Adrenal gland (tissue), 12 donors: Measurements from ENCODE around the gene TLE5. TPM values are rescaled to one million over a fixed set of nuclear protein-coding genes. Genes with fewer than 3 reads are reported as not detected.

Experiments
- DNase-seq, 7 donors: peaks; one replicate each; pipeline ENCODE4 v3.0.0-alpha.2; 2019 to 2020
- H3K27ac ChIP-seq, 5 donors: fragments of 200-600 bp; sonication (generic) in 4 of 5; 1 replicate in 3 of 5; 2 replicates in 2 of 5; pipeline versions ENCODE4 v1.5.1 to v1.8.0; 2016 to 2020; ENCODE audit warnings: mild to moderate bottlenecking in 1 of 5
- H3K27me3 ChIP-seq: fragments of 200-600 bp; 2 replicates; pipeline ENCODE4 v1.8.0; 2021
- H3K36me3 ChIP-seq, 2 donors: fragments of 200-600 bp; replicated peaks in 1 of 2; 1 replicate in 1 of 2; 2 replicates in 1 of 2; pipeline versions ENCODE4 v1.5.1 to v1.8.0; 2018 to 2022
- H3K4me1 ChIP-seq, 2 donors: fragments of 200-600 bp; replicated peaks in 1 of 2; 1 replicate in 1 of 2; 2 replicates in 1 of 2; pipeline versions ENCODE4 v1.5.1 to v1.8.0; 2018 to 2021
- H3K4me3 ChIP-seq, 4 donors: fragments of 200-600 bp; sonication (generic) in 3 of 4; one replicate each; pipeline ENCODE4 v1.5.1; 2016 to 2018
- H3K9me3 ChIP-seq, 3 donors: fragments of 200-600 bp; sonication (generic) in 1 of 3; replicated peaks in 1 of 3; 1 replicate in 2 of 3; 2 replicates in 1 of 3; pipeline versions ENCODE4 v1.5.1 to v1.8.0; 2016 to 2021
- POLR2A ChIP-seq, 2 donors: fragments of 450-650 bp; IDR thresholded peaks; one replicate each; pipeline ENCODE4 v1.6.1; 2017; ENCODE audit warnings: antibody characterized with exemption in 2 of 2, mild to moderate bottlenecking in 2 of 2, moderate library complexity in 1 of 2
- WGBS, 4 donors: extraction: QIAGEN DNeasy Blood & Tissue Kit in 2 of 4; methylation state at CpG; one replicate each; pipeline versions ENCODE4 v1.1.5 to v1.1.7; 2013 to 2017; 5-methylcytosine and 5-hydroxymethylcytosine counted together
- intact Hi-C, 2 donors: fragments of 100-400 bp; cut with DNase I; formaldehyde crosslinking; loops; one replicate each; pipeline versions ENCODE4 v1.14.1 to v1.15.0; 2022 to 2023
- polyA plus RNA-seq, 3 donors: library from polyadenylated mRNA; stranded (reverse); fragments of 200-250 nt in 2 of 3; fragments of 350-450 nt in 1 of 3; fragmentation: Illumina TruSeq in 1 of 3; extraction: RNeasy Lipid Tissue Mini Kit (QIAGEN cat#74804) in 1 of 3; gene quantifications; one replicate each; pipeline ENCODE4 v1.2.3, GENCODE V29; 2013 to 2014
- total RNA-seq, 9 donors: library from RNA; depleted of rRNA in 4 of 9; stranded (reverse); fragments of >200 nt in 4 of 9; fragments of 120-200 nt in 1 of 9; fragmentation: NEBNext Ultra II Directional in 1 of 9; extraction: Animal tissue kit (Norgen Biotek cat#: 25700) in 1 of 9; gene quantifications; one replicate each; pipeline versions ENCODE4 v1.1.0 to v1.2.4, GENCODE V29; 2013 to 2023
- TF ChIP-seq, protein P1 (sequence below), 6 experiments: fragments of 450-650 bp in 4 of 6; fragments of 200-600 bp in 2 of 6; sonication (generic) in 1 of 6; IDR thresholded peaks; 1 replicate in 5 of 6; 2 replicates in 1 of 6; pipeline versions ENCODE4 v1.5.1 to v1.8.0; 2016 to 2021; ENCODE audit warnings: antibody characterized with exemption in 6 of 6, mild to moderate bottlenecking in 2 of 6, moderate library complexity in 1 of 6
- donor health status: healthy with polysubstance abuse.
- donor health status: Bipolar disorder and iron deficiency.
- donor health status: DM: yes; HTN: yes; CAD: no.
- donor health status: DM: no; HTN: no; CAD: no.
- donor health status: DM: no; HTN: no; CAD: no.
- donor health status: DM: yes; HTN: yes; CAD: no.

TLE5 gene
- total and polyA plus RNA-seq, 12 donors, result 167 to 2,300 (median 670) TPM

DNA sequence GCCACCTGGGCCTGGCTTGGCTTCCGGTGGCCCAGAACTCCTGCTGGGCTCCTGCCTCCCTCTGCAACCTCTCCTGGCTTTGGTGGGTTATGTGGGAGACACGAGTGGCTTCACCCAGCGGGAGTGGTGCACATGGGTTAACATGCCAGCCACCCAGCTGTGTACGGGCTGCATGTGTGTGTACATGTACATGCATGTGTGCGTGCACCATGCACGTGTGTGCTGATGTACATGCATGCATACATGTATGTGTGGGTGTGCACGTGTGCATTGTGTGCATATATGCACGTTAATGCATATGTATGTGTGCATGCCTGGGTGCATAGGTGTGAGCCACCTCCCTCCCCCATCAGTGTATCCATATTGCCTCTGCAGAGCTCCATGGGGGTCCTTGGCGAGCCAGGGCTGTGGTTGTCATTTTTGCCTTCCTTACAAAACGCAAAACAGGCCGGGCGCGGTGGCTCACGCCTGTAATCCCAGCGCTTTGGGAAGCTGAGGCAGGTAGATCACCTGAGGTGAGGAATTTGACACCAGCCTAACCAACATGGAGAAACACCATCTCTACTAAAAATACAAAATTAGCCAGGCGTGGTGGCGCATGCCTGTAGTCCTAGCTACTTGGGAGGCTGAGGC is 44.3 kb upstream of the TLE5 start:
- no peak for DNase-seq
- no peaks in the 10 kb centered on the region for H3K9me3 ChIP-seq
- intact Hi-C loops, result loop anchor here (10.0 kb wide), 2 partner anchors 142 to 152 kb away; no protein-coding TSS in a partner anchor
- peaks cover 14 to 36% of the 10 kb centered on the region in 2 donors for H3K4me1 ChIP-seq
- H3K4me3 ChIP-seq, result no peak overlapping the region
- no peak for TF ChIP-seq POLR2A (IDR thresholded peaks at IDR 0.05)
- TF ChIP-seq, protein P1, sequence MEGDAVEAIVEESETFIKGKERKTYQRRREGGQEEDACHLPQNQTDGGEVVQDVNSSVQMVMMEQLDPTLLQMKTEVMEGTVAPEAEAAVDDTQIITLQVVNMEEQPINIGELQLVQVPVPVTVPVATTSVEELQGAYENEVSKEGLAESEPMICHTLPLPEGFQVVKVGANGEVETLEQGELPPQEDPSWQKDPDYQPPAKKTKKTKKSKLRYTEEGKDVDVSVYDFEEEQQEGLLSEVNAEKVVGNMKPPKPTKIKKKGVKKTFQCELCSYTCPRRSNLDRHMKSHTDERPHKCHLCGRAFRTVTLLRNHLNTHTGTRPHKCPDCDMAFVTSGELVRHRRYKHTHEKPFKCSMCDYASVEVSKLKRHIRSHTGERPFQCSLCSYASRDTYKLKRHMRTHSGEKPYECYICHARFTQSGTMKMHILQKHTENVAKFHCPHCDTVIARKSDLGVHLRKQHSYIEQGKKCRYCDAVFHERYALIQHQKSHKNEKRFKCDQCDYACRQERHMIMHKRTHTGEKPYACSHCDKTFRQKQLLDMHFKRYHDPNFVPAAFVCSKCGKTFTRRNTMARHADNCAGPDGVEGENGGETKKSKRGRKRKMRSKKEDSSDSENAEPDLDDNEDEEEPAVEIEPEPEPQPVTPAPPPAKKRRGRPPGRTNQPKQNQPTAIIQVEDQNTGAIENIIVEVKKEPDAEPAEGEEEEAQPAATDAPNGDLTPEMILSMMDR (IDR thresholded peaks at IDR 0.05), result no peak
- WGBS, 4 donors, result 89 to 98% (median 90%) methylated on average over 10 to 17 of the region's 17 CpGs
- no peaks in the 10 kb centered on the region for H3K27me3 ChIP-seq
- H3K27ac ChIP-seq, result no peak overlapping the region
- peaks cover 0 to 4% of the 10 kb centered on the region in 2 donors for H3K36me3 ChIP-seq

DNA sequence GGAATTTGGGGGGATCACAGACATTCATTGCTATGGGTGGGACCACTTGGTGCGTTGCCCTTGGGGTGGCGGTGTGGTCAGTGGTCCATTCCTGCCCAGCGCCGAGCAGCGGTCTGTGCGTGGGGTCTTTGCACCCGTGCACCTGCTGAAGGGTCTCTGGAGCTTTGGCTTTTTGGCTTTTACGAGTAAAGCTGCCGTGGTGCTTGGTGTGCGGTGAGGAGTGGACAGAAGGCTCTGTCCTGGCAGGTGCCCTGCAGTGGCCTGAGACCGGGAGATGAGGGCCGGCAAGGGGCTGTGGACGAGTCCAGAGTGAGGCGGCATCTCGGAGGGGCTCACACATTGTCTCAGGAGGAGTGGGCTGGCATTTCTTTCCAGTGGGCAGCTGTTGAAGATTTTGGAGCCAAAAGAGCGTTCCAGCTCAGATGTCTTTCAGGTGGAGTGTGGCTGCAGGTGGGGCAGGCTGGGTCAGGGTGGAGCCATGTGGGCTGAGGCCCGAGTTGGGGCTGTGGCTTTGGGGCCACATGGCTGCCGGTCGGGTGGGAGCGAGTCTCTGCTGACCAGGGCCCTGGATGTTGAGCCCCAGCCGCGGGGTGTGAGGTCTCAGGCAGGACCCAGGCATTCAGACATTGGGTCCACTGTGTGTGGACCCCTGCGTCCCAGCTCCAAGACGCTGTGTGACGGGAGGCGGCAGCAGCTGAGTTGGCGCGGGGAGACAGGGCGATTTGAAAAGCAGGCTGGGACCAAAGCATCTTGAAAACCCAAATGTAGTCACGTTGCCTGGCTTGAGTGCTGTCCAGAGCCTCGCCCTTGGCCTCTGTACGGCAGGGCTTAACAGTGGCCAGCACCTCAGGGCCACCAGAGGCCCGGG is 43.6 kb upstream of the TLE5 start:
- TF ChIP-seq, protein P1 (IDR thresholded peaks at IDR 0.05), result no peak
- no peak for TF ChIP-seq POLR2A (IDR thresholded peaks at IDR 0.05)
- Histone ChIP-seq H3K4me1 (peaks cover 14 to 37% of the 10 kb centered on the region in 2 donors), H3K9me3 (no peaks in the 10 kb centered on the region), H3K36me3 (peaks cover 0 to 4% of the 10 kb centered on the region in 2 donors), H3K27me3 (no peaks in the 10 kb centered on the region), H3K4me3 (no peak overlapping the region), H3K27ac (no peak overlapping the region)
- peak in 1 of 7 donors; percentile 16 for DNase-seq
- WGBS, 4 donors, result 81 to 93% (median 84%) methylated on average over 11 to 33 of the region's 33 CpGs
- intact Hi-C loops, result loop anchor here (10.0 kb wide), 2 partner anchors 141 to 151 kb away; no protein-coding TSS in a partner anchor

GRCh38 chr19:3104708-3104983 is 42.4 kb upstream of the TLE5 start:
- peaks cover 15 to 49% of the 10 kb centered on the region in 2 donors for H3K4me1 ChIP-seq
- 76 to 91% (median 79%) methylated on average over 3 to 10 of the region's 10 CpGs for WGBS, 4 donors

More at GRCh38 chr19:3104708-3104983, 42.4 kb upstream of the TLE5 start:
- peak overlapping the region in 1 of 5 donors; percentile 67 for H3K27ac ChIP-seq
- intact Hi-C loops, result loop anchor here (10.0 kb wide), 2 partner anchors 140 to 150 kb away; no protein-coding TSS in a partner anchor
- no peak for TF ChIP-seq POLR2A (IDR thresholded peaks at IDR 0.05)
- TF ChIP-seq, protein P1 (IDR thresholded peaks at IDR 0.05), result no peak
- no peaks in the 10 kb centered on the region for H3K9me3 ChIP-seq
- H3K36me3 ChIP-seq, result no peaks in the 10 kb centered on the region
- H3K4me3 ChIP-seq, result no peak overlapping the region
- H3K27me3 ChIP-seq, result no peaks in the 10 kb centered on the region
- no peak for DNase-seq
